Activated CD8-positive, alpha-beta memory T cell treated with anti-CD3 and anti-CD28 coated beads, Interleukin-2, amount 50 U/mL, for 48 hours (primary cell): Measurements from ENCODE around the gene MAN2B2.

Source experiments
- DNase-seq: peaks from one replicate; pipeline ENCODE4 v3.0.0-alpha.2; 2020

Gene MAN2B2

DNA sequence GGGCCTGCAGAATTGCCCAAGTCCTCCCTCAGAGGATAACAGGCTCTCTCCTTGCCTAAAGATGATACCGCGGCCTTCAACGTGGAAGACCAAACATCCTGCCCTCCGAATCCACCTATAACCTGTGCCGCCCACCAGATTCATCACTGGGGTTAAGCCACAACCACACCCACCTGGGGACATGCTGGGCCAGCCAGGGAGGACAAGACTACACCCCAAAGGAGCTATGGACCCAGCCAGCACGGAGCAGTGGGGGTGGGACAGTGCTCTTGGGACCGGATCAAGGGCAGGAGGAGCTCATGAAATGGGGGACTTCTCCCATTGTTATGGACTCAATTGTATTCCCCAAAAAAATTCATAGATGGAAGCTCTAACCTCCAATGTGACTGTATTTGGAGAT, 6.8 kb upstream of the MAN2B2 start:
- no peak for DNase-seq

- no peak for DNase-seq
Measured at GRCh38 chr4:6568689-6569332, 6.2 kb upstream of the MAN2B2 start.

DNA sequence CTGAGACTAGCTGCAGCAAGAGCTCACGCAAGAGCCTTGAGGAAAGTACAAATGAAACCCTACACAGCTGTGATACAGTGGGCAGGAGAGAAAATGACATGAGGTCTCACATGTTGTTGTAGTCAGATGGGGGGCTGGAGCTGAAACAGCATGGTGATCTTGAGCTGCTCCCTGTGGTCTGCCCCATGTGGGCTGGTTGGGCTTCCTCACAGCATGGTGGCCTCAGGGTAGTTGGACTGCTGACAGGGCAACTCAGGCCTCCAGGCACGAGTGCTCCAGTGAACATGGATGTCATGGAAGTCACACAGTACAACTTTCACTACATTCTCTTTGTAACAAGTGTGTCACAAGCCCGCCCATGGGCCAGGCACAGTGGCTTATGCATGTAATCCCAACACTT, 3.4 kb upstream of the MAN2B2 start:
- no peak for DNase-seq

DNA sequence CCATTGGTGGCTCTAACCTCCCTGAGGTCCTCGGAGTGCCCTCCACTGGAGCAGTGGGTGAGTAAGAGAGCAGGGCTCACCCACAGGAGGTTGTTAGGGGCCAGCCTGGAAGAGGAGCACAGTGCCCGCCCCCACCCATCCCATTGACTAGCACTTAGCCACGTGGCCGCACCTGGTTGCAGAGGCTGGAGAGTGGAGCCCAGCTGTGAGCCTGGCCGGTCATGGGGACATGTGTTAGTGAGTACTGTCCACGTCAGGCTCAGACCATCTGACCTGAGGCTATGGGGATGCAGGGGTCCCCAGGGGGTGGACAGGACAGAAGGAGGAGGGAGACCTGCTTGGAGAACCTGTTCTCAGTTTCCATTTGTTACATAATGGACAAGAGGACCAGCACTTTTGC, 1.4 kb upstream of the MAN2B2 start:
- DNase-seq = no peak

DNA sequence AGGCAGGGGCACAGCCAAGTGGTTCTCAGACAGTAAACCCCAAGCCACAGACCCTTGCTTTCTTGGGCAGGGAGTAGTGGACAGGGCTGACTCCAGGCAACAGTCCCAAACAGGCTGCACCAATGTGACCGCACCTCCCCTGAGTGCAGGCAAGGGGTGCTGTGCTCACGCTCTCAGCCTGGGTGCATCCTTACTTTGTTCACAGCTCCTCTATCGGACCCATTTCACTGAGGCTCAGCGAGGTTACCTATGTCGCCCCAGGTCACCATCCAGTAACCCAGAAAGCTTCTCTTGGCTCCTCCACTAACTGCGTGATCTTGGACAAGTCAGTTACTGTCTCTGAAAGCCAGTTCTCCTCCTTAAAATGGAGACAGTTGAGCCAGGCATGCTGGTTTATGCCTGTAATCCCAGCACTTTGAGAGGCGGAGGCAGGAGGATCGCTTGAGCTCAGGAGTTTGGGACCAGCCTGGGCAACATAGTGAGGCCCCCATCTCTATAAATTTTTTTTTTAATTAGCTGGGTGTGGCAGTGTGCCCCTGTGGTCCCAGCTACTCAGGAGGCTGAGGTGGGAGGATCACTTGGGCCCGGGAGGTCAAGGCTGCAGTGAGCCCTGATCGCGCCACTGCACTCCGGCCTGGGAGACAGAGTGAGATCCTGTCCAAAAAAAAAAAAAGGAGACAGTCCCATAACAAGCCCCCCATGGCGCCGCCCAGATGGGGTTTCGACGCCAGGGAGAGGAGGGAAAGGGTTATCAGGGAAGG, 823 bp upstream of the MAN2B2 start:
- no peak for DNase-seq

GRCh38 chr4:6575503-6576240, 683 bp downstream of the MAN2B2 start:
- no peak for DNase-seq

- DNase-seq = no peak
Measured at GRCh38 chr4:6576512-6576911, 1.5 kb downstream of the MAN2B2 start.

DNA sequence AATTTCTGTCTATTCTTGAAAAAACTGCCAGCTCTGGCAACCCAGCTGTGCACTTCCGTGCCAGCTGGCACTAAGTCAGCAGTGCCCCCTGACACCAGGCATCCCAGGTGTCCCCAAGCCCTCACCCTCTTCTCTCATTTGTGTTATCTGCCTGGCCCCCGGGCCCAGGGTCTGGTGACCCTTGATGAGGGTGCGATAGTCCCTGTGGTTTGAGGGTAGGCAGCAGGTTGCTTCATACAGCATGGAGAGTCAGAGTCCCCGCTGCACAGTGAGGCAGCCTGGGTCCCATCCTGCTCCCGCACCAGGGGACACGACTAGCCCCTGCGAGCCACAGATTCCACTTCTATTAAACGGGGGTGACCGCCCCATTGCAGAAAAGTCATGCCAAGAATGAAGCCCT, 1.9 kb downstream of the MAN2B2 start:
- no peak for DNase-seq

GRCh38 chr4:6577409-6577808, 2.4 kb downstream of the MAN2B2 start:
- no peak for DNase-seq

GRCh38 chr4:6578221-6578620, 3.2 kb downstream of the MAN2B2 start:
- no peak for DNase-seq

GRCh38 chr4:6580353-6580752, 5.4 kb downstream of the MAN2B2 start:
- DNase-seq = no peak

- DNase-seq = no peak
Measured at GRCh38 chr4:6581566-6582121, 6.7 kb downstream of the MAN2B2 start.

DNA sequence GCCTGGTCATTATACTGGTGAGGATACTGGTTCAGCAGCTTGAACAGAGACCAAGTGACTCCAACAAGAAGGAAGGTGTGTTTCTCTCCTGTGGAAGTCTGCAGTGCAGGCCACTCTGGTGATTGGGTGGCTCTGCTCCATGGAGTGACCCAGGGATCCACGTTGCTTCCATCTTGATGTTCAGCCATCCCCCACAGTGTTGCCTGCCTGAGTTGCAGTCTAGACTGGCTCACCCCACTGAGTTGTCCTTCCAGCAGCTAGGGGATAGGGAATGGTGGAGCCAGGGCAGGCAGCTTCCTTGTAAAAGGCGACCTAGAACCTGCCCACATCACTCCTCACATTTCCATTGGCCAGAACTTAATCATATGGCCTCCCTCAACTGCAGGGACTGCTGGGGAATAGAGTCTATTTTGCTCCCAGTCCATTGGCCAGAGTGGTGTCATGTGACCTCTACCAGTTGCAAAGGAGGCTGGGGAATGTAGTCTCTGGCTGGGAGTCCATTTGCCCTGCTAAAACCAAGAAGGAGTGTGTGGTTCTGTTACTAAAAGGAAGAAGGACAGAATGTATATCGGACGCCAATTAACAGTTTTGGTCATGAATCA, 8.0 kb downstream of the MAN2B2 start:
- DNase-seq = no peak

- no peak for DNase-seq
Measured at GRCh38 chr4:6584865-6585264, 9.9 kb downstream of the MAN2B2 start.

GRCh38 chr4:6586715-6587325, 11.8 kb downstream of the MAN2B2 start:
- DNase-seq = no peak

GRCh38 chr4:6589444-6589843, 14.5 kb downstream of the MAN2B2 start:
- no peak for DNase-seq

GRCh38 chr4:6591313-6591712, 16.3 kb downstream of the MAN2B2 start:
- no peak for DNase-seq

- DNase-seq = no peak
Measured at GRCh38 chr4:6591781-6592180, 16.8 kb downstream of the MAN2B2 start.

GRCh38 chr4:6592804-6593563, 18.0 kb downstream of the MAN2B2 start:
- DNase-seq = no peak

- no peak for DNase-seq
Measured at GRCh38 chr4:6594341-6594740, 19.4 kb downstream of the MAN2B2 start.

GRCh38 chr4:6594826-6595355, 19.9 kb downstream of the MAN2B2 start:
- no peak for DNase-seq
